WERI-Rb-1 (cell line): ENCODE data around the gene SHANK3.

ENCODE experiments used
- DNase-seq: peaks from one replicate; pipeline ENCODE4 v3.0.0-alpha.2; 2020
- H3K27ac ChIP-seq: fragments of 250-450 bp; sonication (Bioruptor Pico); 2 replicates; pipeline ENCODE4 v1.5.1; 2020; ENCODE audit warnings: mild to moderate bottlenecking, moderate library complexity
- H3K27me3 ChIP-seq: fragments of 250-450 bp; sonication (Bioruptor Pico); 2 replicates; pipeline ENCODE4 v1.5.1; 2021; ENCODE audit warnings: mild to moderate bottlenecking, low read depth, moderate library complexity; ENCODE audit not compliant: insufficient read depth, severe bottlenecking
- H3K36me3 ChIP-seq: fragments of 250-450 bp; sonication (Bioruptor Pico); 2 replicates; pipeline ENCODE4 v1.5.1; 2020; ENCODE audit warnings: mild to moderate bottlenecking, moderate library complexity
- H3K4me3 ChIP-seq: 2 replicates; pipeline ENCODE4 v1.5.1; 2011; ENCODE audit warnings: low read depth, mild to moderate bottlenecking, control low read depth, low read length
- H3K9me3 ChIP-seq: fragments of 250-450 bp; sonication (Bioruptor Pico); 2 replicates; pipeline ENCODE4 v1.5.1; 2021; ENCODE audit warnings: mild to moderate bottlenecking, moderate library complexity; ENCODE audit not compliant: severe bottlenecking
- TF ChIP-seq, protein P1 (sequence below): IDR thresholded peaks from 2 replicates; pipeline ENCODE4 v1.5.1; 2011; ENCODE audit warnings: low read depth, mild to moderate bottlenecking, control low read depth, inconsistent platforms, low read length

The SHANK3 gene

DNA sequence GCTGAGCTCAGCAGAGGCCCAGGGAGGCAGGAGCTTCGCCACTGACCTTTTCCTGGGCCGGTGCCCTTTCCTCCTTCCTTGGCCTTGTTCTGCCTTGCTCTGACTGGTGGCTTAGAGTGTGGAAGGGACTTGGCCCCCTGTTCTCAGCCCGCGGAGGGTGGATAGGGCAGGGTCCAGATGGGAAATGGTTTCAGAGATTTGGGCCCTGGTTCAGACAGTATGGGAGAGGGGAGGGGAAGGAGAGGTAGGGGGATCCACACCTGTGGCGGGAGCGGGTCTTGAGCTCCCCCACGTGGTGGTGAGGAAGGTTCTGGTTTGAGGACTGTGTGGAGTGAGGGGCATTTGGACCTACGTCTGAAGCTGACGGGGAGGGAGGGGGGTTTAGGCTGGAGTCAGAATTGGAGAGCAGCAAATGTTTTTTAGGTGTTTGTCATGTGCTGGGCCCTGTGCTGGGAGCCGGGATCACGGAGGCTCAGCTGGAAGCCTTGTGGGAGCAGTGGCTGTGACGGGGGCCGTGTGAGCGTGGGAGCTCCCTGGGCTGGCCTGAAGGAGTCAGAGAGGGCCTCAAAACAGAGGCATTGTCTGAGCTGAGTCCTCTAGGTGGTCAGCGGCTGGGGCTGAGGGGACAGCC is 27.2 kb downstream of the SHANK3 start:
- H3K4me3 ChIP-seq = no peak overlapping the region
- H3K36me3 ChIP-seq = peaks cover 2% of the 10 kb centered on the region; the same call in 1 of the 2 replicates
- no peak overlapping the region for H3K27ac ChIP-seq
- no peaks in the 10 kb centered on the region for H3K27me3 ChIP-seq
- no peaks in the 10 kb centered on the region for H3K9me3 ChIP-seq
- peak; percentile 54 for DNase-seq
- TF ChIP-seq, protein P1, sequence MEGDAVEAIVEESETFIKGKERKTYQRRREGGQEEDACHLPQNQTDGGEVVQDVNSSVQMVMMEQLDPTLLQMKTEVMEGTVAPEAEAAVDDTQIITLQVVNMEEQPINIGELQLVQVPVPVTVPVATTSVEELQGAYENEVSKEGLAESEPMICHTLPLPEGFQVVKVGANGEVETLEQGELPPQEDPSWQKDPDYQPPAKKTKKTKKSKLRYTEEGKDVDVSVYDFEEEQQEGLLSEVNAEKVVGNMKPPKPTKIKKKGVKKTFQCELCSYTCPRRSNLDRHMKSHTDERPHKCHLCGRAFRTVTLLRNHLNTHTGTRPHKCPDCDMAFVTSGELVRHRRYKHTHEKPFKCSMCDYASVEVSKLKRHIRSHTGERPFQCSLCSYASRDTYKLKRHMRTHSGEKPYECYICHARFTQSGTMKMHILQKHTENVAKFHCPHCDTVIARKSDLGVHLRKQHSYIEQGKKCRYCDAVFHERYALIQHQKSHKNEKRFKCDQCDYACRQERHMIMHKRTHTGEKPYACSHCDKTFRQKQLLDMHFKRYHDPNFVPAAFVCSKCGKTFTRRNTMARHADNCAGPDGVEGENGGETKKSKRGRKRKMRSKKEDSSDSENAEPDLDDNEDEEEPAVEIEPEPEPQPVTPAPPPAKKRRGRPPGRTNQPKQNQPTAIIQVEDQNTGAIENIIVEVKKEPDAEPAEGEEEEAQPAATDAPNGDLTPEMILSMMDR = peak; percentile 71

DNA sequence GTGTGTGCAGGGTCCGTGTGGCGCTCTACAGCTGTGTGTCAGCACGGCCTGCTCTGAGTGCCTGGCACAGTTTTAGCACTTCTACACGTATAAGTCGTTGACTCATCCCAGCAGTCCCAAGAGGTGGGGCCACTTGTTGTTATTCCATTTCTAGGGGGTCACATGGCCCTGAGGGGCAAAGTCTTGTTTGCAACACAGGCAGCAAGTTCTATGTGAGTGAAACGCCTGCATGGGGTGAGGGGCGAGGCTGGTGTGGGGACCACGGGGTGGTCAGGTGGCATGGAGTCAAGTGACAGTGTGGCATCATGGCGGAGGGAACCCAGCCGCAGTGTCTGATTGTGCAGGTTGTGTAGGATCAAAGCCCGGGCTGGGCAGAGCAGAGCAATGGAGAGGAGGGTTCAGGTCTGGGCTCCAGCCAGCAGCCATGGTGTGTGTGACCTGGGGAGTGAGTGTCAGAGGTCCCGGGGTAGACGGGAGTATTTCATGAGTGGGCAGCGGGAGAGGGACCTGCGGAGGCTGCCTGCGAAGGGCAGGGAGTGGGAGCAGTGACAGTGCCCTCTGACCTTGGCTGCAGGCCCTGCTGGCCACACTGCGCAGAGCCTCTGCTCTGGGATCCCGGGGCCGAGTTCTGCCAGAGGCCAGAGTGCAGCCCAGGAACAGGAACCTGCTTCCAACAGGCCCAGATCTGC is 27.9 kb downstream of the SHANK3 start:
- H3K4me3 ChIP-seq = no peak overlapping the region
- TF ChIP-seq, protein P1 = no peak
- DNase-seq = no peak
- H3K36me3 ChIP-seq = peaks cover 5% of the 10 kb centered on the region; the same call in 1 of the 2 replicates
- H3K27ac ChIP-seq = no peak overlapping the region
- H3K9me3 ChIP-seq = no peaks in the 10 kb centered on the region
- H3K27me3 ChIP-seq = no peaks in the 10 kb centered on the region

DNA sequence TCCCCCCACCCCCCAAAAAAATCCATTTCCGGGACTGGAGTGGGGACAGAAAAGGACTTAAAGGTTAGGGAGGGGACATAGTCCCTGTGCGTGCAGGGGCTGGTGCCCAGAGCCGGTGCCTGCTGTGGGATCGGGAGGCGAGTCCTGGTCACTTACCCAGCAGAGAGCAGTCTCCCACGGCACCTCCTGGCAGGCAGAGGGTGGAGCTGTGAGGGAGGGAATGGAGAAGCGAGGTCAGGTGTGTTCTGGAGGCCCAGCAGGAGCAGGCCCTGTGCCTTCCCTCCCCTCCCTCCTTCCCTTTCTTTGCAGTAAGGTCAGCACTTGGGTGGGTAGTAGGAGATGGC is 28.4 kb downstream of the SHANK3 start:
- Histone ChIP-seq H3K4me3 (no peak overlapping the region), H3K27me3 (no peaks in the 10 kb centered on the region), H3K9me3 (no peaks in the 10 kb centered on the region), H3K27ac (no peak overlapping the region), H3K36me3 (peaks cover 5% of the 10 kb centered on the region; the same call in 1 of the 2 replicates)
- no peak for DNase-seq
- TF ChIP-seq, protein P1 = no peak

DNA sequence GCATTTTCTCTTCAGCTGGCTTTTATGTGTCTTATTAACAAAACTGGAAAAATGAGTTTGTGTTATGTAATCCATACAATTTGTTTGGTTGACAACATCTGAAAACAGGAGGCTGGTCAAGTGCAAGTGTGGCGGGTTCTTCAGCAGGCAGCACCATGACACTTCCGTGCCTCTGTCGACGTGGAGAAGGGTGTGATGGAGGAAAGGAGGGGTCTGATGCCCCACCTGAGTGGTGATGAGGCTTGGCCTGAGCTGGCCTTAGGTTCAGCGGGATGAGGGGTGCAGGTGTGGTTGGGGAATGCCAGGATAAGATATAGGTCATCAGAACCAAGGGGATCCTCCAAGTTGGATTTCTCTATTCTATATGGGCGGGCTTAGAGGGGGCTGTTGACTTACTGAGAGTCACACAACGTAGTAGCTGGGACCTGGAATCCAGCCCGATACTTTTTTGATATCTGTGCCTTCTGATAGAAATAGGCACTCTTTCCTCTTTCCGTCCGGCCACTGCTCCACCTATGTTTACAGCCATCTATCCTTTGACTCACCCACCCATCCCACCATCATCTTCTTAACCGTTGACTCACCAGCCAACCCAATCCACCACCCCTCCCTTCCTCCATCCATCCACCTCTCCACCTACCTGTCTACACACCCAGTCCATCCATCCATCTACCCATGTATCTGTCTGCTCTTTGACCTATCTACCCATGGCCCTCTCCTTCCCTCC is 29.0 kb downstream of the SHANK3 start:
- no peak overlapping the region for H3K27ac ChIP-seq
- no peak for DNase-seq
- H3K27me3 ChIP-seq = no peaks in the 10 kb centered on the region
- TF ChIP-seq, protein P1 = no peak
- peaks cover 7% of the 10 kb centered on the region; the same call in 1 of the 2 replicates for H3K36me3 ChIP-seq
- H3K9me3 ChIP-seq = no peaks in the 10 kb centered on the region
- H3K4me3 ChIP-seq = no peak overlapping the region

DNA sequence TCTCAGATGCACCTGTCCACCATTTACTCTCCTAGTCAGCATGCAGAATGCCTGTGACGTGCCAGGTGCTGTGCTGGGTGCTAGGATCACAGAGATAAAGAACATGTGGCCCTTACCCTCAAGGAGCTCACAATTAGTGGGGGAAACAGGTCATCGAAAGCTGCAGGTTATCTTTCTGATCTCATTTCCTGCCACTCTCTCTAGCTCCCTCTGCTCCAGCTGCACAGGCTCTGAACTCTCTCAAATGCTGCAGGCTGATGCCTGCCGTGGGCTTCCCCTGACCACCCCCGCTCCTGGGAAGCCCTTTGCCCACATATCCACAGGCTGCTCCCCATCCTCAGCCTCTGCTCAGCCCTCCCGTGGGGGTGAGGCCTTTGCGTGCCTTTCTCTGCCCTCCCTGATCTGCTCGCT is 29.6 kb downstream of the SHANK3 start:
- H3K9me3 ChIP-seq = no peaks in the 10 kb centered on the region
- no peaks in the 10 kb centered on the region for H3K27me3 ChIP-seq
- H3K27ac ChIP-seq = no peak overlapping the region
- H3K4me3 ChIP-seq = no peak overlapping the region
- DNase-seq = no peak
- H3K36me3 ChIP-seq = peaks cover 8% of the 10 kb centered on the region; the same call in 1 of the 2 replicates
- TF ChIP-seq, protein P1 = no peak
